H54 (cell line): ENCODE measurements around the gene ASCC2.
"Not testable (repeated sequence)": the region's sequence is repeated elsewhere in the genome, so short reads cannot be mapped to it uniquely, and the experiment has no call there.

Source experiments
- DNase-seq: peaks from one replicate; pipeline ENCODE4 v3.0.0; 2011; ENCODE audit warnings: low spot score, mixed read lengths; ENCODE audit not compliant: insufficient read length
- FAIRE-seq: peaks from 3 replicates; lab custom pipeline; 2011; peaks lifted over from hg19 to GRCh38; lab: Jason Lieb, UNC
- POLR2A ChIP-seq: IDR thresholded peaks from 2 replicates; pipeline ENCODE4 v1.6.1; 2011; ENCODE audit warnings: low read depth, mild to moderate bottlenecking, low read length

Gene ASCC2

DNA sequence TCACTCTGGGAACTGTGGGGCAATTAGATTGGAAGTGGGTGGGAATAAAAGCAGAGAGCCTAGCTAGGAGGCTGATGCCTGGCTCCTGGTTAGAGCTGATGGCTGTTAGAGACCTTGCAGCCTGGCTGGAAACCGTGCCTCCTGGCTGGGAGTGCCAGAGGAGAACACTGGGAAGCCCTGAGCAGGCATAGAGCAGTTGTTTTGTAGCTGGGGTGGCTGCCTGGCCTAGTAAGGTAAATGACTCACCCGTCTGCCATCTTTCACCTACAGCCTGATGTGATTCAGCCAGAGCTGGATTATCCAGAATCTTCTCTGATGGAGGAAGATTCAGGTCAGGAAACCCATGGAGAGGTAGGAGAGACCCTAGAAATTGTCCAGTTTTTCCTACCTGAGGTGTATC, 64.8 kb downstream of the ASCC2 start:
- DNase-seq, result peak; percentile 46
- no peak for TF ChIP-seq POLR2A
- FAIRE-seq, result peak; percentile 71

DNA sequence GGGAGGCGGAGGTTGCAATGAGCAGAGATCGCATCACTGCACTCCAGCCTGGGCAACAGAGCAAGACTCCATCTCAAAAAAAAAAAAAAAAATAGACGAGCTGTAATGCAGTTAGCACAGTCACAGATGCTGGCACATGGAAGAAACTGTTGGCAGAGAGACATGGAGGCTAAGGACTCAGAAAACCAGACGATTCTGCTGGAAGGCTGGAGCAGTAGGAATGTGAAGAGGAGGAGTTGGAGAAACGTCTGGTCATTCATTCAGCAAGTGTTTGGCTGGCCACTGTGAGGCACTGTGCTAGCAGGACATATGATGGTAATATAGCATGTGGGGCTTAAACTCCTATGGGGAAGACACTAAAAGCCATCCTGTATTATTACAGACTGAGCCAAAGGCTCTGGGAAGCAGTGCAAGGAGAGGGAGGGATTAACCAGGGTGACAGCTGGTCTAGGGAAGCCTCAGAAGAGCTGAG, 65.9 kb downstream of the ASCC2 start:
- DNase-seq (no peak), FAIRE-seq (no peak)
- TF ChIP-seq POLR2A, result no peak

DNA sequence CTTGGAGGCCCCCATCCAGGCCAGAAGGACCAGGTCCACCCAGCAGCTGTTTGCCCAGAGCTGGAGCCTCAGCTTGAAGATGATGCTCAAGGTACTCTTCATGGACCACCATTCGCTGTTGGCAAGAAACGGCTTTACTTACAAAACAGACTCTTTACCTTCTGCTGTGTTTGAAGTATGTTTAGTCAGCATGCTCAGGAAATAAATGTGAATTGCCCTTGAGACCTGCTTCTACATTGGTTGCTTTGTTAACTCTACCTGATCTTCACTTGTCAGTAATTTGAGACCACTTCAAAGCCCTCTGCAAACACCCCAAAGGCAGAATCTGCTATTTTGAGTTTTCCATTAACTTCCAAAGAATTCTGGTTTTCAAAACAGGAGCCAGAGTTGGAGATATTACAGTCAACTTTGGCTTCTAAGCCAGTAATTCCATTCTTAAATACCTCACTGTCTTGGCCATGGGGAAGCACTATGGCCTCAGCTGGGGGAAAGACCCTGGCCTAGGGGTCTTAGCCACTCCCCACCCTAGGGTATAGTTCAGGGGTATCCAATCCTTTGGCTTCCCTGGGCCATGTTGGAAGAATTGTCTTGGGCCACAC, 68.3 kb downstream of the ASCC2 start:
- FAIRE-seq, result no peak
- no peak for DNase-seq
- no peak for TF ChIP-seq POLR2A

DNA sequence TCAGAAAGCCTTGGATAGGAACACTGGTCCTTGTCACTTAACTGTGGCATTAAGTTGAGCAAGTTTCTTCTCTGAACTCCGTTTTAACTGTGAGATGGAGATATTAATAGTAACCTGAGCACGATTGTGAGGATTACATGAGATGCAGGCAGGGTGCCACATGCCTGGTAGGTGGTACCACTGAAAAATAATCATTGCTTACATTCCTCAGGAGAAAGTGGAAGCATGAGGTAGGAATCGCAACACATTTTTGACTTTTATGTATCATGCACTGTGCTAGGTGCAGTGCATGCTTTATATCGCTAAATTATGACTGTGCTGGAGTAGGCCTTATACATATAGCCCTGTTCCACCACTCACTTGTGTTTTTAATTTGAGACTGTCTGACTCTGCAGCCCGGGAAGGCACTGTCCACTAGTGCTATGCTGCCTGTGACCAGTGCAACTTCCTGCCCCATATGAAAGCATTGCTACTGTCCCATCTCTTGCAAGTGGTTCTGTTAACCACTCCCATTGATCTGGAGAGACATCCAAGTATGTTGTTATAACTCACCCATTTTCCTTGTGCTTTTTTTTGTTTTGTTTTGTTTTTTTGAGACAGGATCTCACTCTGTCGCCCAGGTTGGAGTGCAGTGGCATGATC, 69.9 kb downstream of the ASCC2 start:
- TF ChIP-seq POLR2A, result no peak
- no peak for FAIRE-seq
- no peak for DNase-seq

DNA sequence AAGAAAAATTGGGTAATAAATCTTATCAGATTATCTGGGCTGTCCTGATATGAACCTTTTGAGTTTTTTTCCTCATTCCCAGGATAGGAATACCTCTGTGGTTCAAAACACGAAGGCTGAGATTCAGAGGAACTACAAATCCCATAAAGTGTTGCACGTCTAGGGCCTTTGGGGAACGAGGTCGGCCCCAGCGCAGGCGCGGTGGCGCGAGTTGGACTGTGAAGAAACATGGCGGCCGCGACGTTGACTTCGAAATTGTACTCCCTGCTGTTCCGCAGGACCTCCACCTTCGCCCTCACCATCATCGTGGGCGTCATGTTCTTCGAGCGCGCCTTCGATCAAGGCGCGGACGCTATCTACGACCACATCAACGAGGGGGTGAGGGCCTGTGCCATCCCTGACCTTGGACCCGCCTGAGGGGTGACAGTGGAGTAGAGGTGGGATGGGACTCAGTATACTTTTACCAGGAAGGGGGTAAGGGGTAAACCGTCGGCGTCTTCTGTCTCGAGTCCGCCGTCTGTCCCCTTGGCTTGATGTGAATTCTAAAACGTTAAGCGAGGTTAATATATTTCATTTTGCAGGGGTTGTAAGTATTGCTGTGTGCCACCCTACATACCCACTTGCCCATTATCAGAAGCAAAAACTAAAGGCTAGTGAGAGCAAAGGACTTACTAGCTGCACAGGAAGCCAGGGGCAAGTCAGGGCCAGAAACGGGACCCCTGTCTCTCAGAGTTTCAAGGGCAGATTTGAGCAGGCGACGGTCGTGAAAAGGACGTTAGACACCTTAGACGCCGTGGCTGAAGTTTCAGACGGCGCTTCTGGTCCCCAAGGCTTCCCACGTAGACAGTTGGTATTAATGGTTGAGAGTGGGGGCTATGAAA, 70.7 kb downstream of the ASCC2 start, which contains the start of gene UQCR10:
TSS of gene UQCR10 (plus strand) at position 199 of the 881 bp plus-strand sequence. CDS start at position 229, 30 bp downstream.
- FAIRE-seq (no peak), DNase-seq (peak; percentile 62)
- peak; percentile 59; the same call in 1 of the 2 replicates for TF ChIP-seq POLR2A

DNA sequence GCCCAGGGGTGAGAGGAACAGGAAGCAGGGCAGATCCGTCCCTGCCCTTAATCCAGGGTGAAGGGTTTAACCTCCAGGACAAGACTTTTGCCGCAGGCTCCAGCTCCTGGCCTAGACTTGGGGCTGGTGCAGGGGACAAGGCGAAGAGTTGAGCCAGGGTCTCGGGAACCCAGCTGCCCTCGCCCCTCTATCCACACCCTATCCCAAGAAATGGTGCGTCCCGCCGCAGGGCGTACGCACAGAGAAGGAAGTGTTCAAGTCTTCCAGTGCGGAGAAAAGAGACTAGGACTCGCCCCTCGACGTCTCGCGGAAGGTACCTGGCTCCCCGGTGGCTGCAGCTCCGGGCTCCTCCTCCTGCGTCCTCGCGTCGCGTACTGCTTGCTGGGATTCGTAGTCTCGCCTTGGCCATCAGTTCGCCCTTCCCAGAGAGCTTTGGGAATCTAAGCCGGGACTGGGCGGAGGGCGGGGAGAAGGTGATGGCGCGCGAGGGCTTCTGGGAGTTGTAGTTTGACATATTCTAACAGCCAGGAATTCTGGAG, 71.4 kb downstream of the ASCC2 start, which contains the start of gene ZMAT5:
TSS of gene ZMAT5 (minus strand) at position 376 of the 539 bp plus-strand sequence. CDS start 18,463 bp downstream, outside the sequence.
- FAIRE-seq, result peak; percentile 41
- DNase-seq, result peak; percentile 91
- TF ChIP-seq POLR2A, result peak; percentile 65

DNA sequence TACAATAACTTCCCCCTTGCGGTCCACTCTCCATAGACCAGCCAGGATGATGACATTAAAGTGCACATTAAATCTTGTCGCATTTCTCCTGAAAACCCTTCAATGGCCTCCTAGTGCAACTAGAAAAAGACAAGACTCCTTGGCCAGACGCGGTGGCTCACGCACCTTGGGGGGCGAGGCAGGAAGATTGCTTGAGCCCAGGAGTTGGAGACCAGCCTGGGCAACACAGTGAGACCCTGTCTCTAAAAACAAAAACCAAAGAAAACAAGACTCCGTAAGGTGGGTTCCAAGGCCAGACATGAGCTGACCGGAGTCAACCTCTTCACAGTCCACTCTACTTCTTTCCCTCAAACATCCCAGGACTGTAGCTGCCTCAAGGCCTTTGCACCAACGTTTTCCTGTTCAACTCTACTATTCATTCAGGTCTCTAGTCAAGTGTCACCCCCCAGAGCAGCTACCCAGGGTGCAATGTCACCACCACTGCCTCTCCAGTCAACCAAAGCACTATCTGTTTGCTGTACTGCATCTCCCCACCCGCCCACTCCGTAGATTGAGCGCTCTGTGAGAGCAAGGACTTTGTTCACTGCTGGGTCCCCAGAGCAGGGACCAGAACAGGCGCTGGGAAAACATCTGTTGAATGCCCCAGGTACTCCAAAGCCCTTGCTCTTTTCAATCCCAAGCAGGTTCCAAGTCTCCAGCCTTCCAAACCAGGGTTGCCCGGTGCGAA, 72.0 kb downstream of the ASCC2 start:
- FAIRE-seq (no peak), DNase-seq (no peak)
- TF ChIP-seq POLR2A, result no peak

DNA sequence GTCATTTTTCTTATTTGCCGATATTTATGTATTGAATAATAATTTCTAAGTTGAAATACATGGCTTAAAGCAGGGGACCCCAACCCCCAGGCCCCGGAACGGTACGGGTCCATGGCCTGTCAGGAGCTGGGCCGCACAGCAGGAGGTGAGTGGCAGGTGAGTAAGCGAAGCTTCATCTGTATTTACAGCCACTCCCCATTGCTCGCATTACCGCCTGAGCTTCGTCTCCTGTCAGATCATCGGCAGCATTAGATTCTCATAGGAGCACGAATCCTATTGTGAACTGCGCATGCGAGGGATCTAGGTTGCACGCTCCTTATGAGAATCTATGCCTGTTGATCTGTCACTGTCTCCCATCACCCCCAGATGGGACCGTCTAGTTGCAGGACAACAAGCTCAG, 75.8 kb downstream of the ASCC2 start:
- FAIRE-seq, result no peak
- no peak for DNase-seq
- no peak for TF ChIP-seq POLR2A

DNA sequence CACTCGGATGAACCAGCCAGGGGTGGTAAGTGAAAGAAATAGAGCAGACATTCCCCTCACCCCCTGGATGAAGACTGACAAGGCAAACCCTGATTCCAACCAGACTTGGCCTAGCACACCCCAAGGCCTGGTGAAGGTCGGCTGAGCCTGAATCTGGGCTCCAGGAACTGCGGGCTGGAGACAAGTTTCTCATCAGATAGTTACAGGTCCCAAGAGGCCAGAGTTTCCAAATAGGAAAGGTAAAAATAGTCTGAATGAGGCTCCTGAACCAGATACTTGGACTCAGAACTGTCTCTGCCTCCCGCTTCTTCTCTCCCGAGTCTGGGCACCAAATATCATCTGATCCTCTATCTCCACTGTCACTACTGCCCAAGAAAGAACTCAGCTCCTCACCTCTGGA, 79.1 kb downstream of the ASCC2 start:
- DNase-seq (no peak), FAIRE-seq (no peak)
- TF ChIP-seq POLR2A, result no peak

DNA sequence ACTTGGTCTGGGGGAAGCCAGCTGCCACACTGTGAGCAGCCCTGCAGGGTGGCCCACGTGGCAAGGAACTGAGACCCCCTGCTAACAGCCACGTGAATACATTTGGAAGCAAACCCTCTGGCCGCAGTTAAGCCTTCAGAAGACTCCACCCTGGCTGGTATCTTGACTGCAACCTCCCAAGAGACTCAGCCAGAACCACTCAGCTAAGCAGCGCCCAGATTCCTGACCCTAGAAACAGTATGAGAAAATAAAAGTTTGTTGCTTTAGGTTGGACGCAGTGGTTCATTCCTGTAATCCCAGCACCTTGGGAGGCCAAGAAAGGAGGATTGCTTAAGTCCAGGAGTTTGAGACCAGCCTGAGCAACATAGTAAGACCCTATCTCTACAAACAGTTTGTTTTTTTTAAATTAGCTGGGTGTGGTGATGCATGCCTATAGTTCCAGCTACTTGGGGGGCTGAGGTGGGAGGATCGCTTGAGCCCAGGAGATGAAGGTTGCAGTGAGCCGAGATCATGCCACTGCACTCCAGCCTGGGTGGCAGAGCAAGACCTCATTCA, 79.9 kb downstream of the ASCC2 start:
- DNase-seq (no peak), FAIRE-seq (no peak)
- no peak for TF ChIP-seq POLR2A

DNA sequence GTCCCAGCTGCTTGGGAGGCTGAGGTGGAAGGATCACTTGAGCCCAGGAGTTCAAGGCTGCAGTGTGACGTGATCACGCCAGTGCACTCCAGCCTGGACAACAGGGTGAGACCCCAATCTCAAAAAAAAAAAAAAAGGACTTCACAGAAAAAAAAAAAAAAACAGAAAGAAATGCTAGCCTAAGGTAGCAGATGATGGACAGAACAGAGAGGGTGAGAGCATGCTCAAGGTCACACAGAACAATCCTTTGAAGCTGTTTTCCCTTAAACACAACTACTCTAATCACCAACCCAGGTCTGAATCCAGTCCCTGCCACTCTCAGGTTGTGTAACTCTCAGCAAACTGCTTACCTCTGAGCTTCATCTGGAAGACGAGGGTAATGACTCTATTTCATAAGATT, 81.0 kb downstream of the ASCC2 start:
- no peak for TF ChIP-seq POLR2A
- DNase-seq (no peak), FAIRE-seq (no peak)

DNA sequence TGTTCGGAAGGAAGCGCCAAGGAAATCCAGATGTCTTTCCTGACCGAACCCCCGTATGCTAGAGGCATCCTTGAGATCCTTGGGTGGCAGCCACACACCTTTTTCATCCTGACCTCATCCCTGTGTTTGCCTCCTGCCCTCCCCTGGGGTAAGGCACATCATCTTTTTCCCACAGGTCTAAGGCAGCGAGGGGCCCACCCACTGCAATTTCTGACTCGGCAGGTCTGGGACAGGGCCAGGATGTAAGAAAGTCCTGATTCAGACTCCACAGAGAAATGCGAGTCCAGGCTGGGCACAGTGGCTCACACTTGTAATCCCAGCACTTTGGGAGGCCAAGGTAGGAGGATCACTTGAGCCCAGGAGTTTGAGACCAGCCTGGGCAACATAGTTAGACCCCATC, 81.7 kb downstream of the ASCC2 start:
- no peak for DNase-seq
- FAIRE-seq, result no peak
- TF ChIP-seq POLR2A, result no peak

DNA sequence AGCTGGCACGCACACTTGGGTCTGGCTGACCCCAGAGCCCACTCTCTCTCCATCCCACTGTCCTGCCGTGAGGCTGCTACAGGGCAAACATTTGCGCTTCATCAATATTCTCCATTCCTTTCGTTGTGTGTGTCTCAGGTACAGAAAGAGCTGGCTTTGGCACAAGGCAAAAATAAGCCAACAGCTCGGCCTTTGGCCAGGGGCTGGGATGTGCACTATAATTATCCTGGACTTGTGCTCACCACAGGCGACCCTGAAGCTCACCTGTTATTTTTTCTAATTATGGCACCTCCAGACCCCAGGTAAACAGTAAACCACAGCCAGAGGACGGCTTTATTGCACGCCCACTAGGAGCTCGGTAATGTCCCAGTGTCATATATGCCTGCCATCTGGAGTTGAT, 82.2 kb downstream of the ASCC2 start:
- TF ChIP-seq POLR2A, result no peak
- no peak for FAIRE-seq
- DNase-seq, result no peak

DNA sequence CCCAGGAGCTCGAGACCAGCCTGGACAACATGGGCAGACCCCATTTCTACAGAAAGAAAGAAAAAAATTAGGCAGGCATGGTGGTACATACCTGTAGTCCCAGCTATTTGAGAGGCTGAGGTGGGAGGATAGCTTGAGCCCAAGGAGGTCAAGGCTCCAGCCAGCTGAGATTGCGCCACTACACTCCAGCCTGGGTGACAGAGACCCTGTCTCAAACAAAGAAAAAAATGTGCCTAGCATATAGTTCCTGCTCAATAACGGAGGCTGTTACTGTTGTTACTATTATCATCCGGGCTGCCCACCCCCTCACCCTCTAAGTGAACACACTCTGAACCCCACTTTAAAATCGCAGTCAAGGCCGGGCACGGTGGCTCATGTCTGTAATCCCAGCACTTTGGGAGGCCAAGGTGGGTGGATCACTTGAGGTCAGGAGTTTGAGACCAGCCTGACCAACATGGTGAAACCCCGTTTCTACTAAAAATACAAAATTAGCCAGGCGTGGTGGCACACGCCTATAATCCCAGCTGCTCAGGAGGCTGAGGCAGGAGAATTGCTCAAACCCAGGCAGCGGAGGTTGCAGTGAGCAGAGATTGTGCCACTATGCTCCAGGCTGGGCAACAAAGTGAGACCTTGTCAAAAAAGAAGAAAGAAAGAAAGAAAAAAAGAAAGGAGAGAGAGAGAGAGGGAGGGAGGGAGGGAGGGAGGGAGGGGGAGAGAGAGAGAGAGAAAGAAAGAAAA, 83.2 kb downstream of the ASCC2 start:
- not testable (repeated sequence) for FAIRE-seq, DNase-seq
